HepG2 (cell line): ENCODE data around the gene OCSTAMP. TPM values are rescaled to one million over a fixed set of nuclear protein-coding genes. Genes with fewer than 3 reads are reported as not detected.

ENCODE experiments used
- ADNP ChIP-seq: sonication (generic); formaldehyde crosslinking; IDR thresholded peaks from 2 replicates; pipeline ENCODE4 v1.4.0; 2020; ENCODE audit warnings: missing genetic modification reagents
- THYN1 ChIP-seq: sonication (generic); formaldehyde crosslinking; IDR thresholded peaks from 2 replicates; pipeline ENCODE4 v1.8.1; 2023; ENCODE audit warnings: low read depth, mild to moderate bottlenecking, moderate library complexity, missing genetic modification reagents, borderline replicate concordance
- polyA plus RNA-seq, 8 experiments: library from polyadenylated mRNA; depleted of rRNA in 3 of 8; stranded (reverse) in 7 of 8; unstranded in 1 of 8; fragments of >200 nt; fragmentation: Illumina TruSeq in 4 of 8; extraction: Trizol in 4 of 8; gene quantifications; 2 replicates each; pipeline versions ENCODE4 v1.2.1 to v1.2.3, GENCODE V29; 2011 to 2016; ENCODE audit warnings: low read depth in 4 of 8, missing spikeins in 1 of 8, mixed read lengths in 1 of 8; ENCODE audit not compliant: insufficient read depth in 1 of 8
- total RNA-seq, 5 experiments: library from RNA; depleted of rRNA; stranded (reverse); fragments of >200 nt; fragmentation: Illumina TruSeq; extraction: Trizol; gene quantifications; 2 replicates each; pipeline ENCODE4 v1.2.3, GENCODE V29; 2016; ENCODE audit warnings: low read depth in 1 of 5

The OCSTAMP gene
- total and polyA plus RNA-seq, 2 of the 13 experiments (the other 11 are each of a cell fraction or from before 2014, with no cell fraction given) = not detected

DNA sequence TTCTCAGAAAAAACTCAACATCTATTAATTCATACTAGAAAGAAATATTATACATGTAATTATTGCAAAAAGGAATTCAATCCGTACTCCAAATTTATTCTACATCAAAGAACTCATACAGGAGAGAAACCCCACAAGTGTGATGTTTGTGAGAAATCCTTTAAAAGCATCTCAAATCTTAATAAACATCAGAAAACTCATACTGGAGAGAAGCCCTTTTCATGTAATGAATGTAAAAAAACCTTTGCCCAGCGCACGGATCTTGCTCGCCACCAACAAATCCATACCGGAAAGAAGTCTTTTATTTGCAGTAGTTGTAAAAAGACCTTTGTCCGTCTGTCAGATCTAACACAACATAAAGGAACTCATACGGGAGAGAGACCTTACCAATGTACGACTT, 59.1 kb downstream of the OCSTAMP start (continued):
- TF ChIP-seq THYN1 = 0 out of 2 replicates have a peak, but pooled peaks have one; percentile 61
- no peak for TF ChIP-seq ADNP

Other genes starting within 250 kb of the OCSTAMP start
- not detected in 2 replicates for gene CDH22, start 242.2 kb downstream of the OCSTAMP start, total RNA-seq (2016; rRNA removed; fragmentation: Illumina TruSeq; extraction: Trizol)
- not detected in 2 replicates for gene CDH22, start 242.2 kb downstream of the OCSTAMP start, polyA plus RNA-seq (2011; rRNA removed)
- gene ELMO2, start 144.0 kb downstream of the OCSTAMP start, total RNA-seq (2016; rRNA removed; fragmentation: Illumina TruSeq; extraction: Trizol) = 35.7 and 42.8 TPM in 2 replicates
- gene ELMO2, start 144.0 kb downstream of the OCSTAMP start, polyA plus RNA-seq (2011; rRNA removed) = 30.6 and 41.5 TPM in 2 replicates
- 4.8 and 5.3 TPM in 2 replicates for gene ZNF334, start 37.1 kb downstream of the OCSTAMP start, total RNA-seq (2016; rRNA removed; fragmentation: Illumina TruSeq; extraction: Trizol)
- 6.9 and 7.8 TPM in 2 replicates for gene ZNF334, start 37.1 kb downstream of the OCSTAMP start, polyA plus RNA-seq (2011; rRNA removed)
- 27.9 and 66.5 TPM in 2 replicates for gene SLC13A3, start 100.8 kb upstream of the OCSTAMP start, total RNA-seq (2016; rRNA removed; fragmentation: Illumina TruSeq; extraction: Trizol)
- 63.3 and 76.0 TPM in 2 replicates for gene SLC13A3, start 100.8 kb upstream of the OCSTAMP start, polyA plus RNA-seq (2011; rRNA removed)
- gene TP53RK, start 138.8 kb upstream of the OCSTAMP start, total RNA-seq (2016; rRNA removed; fragmentation: Illumina TruSeq; extraction: Trizol) = 25.5 and 31.0 TPM in 2 replicates
- 11.3 and 12.9 TPM in 2 replicates for gene TP53RK, start 138.8 kb upstream of the OCSTAMP start, polyA plus RNA-seq (2011; rRNA removed)
- gene SLC2A10, start 159.0 kb upstream of the OCSTAMP start, total RNA-seq (2016; rRNA removed; fragmentation: Illumina TruSeq; extraction: Trizol) = 9.6 and 16.0 TPM in 2 replicates
- gene SLC2A10, start 159.0 kb upstream of the OCSTAMP start, polyA plus RNA-seq (2011; rRNA removed) = 16.7 and 18.4 TPM in 2 replicates